AG10803 (cell line): ENCODE data around the gene BMP2.

Experiments used
- DNase-seq: peaks from one replicate; pipeline ENCODE4 v3.0.0; 2010; ENCODE audit warnings: low read depth
- H3K4me3 ChIP-seq: 2 replicates; pipeline ENCODE4 v1.5.1; 2011; ENCODE audit warnings: mild to moderate bottlenecking, low read length, control low read depth
- CTCF ChIP-seq: conservative IDR thresholded peaks from 2 replicates; pipeline ENCODE4 v1.5.1; 2011; ENCODE audit warnings: mild to moderate bottlenecking, low read length, control low read depth, inconsistent platforms

Gene BMP2

GRCh38 chr20:6784210-6784631 is 16.7 kb downstream of the BMP2 start:
- no peak for TF ChIP-seq CTCF
- no peak overlapping the region for H3K4me3 ChIP-seq
- peak; percentile 56 for DNase-seq

DNA sequence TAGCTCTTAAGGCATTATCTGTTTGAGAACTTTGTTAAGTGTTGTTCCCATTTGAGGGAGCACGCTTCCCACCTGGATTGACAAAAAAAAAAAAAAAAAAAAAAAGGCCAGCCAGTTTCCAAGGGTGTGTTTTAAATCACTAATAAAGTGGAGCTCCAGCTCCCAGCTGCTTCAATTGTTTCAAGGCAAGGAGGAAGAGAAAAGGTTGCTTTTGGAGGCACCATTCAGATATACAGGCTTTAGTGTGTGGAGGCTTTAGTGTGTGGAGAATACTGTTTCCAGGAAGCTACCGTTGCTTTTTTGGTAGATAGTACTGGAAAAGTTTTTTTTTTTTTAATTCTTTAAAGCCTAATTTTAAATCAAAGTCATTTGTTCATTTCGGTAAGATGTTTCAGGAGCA is 17.3 kb downstream of the BMP2 start:
- no peak for TF ChIP-seq CTCF
- H3K4me3 ChIP-seq = no peak overlapping the region
- no peak for DNase-seq

GRCh38 chr20:6786548-6786947 is 19.1 kb downstream of the BMP2 start:
- no peak overlapping the region for H3K4me3 ChIP-seq
- no peak for TF ChIP-seq CTCF
- no peak for DNase-seq

DNA sequence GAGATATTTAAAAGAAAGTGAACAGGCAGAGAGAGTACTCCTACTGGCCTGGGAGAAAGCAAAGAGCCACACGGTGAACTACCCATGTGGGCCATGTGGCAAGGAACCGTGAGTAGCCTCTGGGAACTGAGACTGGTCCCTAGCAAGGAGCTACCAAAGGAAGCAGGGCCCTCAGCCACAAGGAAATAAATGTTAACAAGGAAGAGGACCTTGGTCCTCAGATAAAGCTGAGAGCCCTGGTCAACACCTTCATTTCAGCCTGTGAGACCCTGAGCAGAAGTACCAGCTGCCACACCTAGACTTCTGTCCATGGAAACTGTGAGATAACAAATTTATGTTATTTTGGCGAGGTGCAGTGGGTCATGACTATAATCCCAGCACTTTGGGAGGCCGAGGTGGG is 25.3 kb downstream of the BMP2 start:
- no peak overlapping the region for H3K4me3 ChIP-seq
- no peak for DNase-seq
- no peak for TF ChIP-seq CTCF

DNA sequence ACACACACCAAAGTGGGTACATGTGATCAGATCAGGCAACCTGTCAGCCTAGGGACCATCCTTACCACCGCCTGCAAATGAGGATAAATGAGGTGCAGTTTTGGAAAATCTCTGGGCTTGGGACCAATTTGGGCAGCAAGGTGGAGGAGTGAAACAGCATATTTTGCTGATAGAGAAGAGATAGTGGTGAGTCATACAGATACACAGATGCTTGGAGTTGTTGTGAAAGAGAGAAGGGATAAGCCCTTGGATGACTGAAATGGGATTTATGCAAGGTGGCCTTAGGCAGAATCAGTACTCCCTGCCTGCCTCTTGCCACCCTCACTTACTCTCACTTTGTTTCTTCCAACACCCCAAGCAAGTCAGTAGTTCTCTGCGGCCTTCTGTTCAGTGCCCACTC is 34.7 kb downstream of the BMP2 start:
- TF ChIP-seq CTCF = no peak
- DNase-seq = no peak
- no peak overlapping the region for H3K4me3 ChIP-seq

DNA sequence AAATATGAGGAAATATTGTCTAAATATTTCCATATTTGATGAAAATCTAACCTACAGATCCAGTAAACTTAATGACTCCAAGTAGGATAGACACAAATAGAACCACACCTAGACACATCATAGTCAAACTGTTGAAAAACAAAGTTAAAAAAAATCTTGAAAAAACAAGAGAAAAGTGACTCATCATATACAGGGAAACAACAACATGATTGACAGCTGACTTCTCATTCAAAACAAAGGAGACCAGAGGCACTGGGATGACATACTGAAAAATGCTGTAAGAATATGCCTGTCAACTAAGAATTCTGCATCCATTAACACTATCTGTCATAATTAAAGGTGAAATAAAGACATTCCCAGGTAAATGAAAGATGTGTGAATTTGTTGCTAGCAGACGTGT is 38.8 kb downstream of the BMP2 start:
- no peak overlapping the region for H3K4me3 ChIP-seq
- TF ChIP-seq CTCF = no peak
- DNase-seq = no peak

DNA sequence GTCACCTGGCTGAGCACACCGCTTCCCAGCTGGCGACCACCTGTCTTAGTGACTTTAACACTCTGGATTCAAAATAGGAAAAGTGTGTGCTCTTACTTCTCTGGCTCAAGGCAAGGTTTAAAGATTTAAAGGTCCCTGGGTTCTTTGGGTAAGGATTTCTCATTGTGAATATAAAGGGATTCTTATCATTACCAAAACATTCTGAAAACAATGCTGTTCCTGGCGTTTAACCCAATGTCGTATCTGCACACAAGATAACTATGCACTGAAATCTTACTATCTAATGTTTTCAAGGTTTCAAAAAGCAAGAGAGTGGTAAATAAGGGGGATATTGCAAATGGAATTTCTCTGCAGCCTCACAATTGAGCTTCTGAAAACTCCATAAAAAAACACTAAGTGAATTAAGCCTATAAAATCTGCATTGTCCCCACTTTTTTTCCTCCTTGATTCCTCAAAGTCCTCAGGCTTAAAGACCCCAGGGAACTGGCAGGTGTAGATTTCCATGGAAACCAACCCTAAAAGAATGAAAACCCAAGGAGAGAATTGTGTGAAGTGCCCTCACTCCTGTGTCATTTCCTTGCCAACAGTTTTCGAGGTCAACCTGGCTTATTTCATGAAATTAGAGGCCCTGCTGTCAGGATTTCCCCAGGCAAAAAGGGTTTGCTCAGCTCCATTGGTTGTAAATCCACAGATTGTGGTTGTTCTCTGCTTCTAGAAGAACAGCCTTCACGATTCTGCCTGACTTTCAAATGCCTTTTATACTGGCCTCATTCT is 44.0 kb downstream of the BMP2 start:
- H3K4me3 ChIP-seq = no peak overlapping the region
- no peak for TF ChIP-seq CTCF
- DNase-seq = no peak
